Measurements from ENCODE around the gene SMIM43. TPM values are rescaled to one million over a fixed set of nuclear protein-coding genes. Genes with fewer than 3 reads are reported as not detected.

Gene SMIM43
- total and polyA plus RNA-seq, 2 donors (not counting 1 experiment from before 2014, with no cell fraction given) = 0.83 to 2.5 TPM

DNA sequence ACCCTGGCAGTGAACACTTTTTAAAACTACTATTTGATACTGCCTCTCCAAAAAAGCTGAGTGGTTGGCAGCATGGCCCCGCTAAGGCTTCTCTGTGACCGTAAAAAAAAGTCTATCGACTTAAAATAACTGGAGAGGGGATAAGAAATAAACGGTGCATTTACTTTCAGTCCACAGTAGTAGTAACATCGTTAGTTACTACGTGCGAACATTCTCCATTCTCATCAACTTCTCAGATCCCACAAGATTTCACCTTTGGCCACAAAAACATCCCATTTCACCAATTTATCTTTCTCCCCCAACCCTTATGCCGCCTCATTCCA is 35.6 kb upstream of the SMIM43 start:
- no peaks in the 10 kb centered on the region for H3K27me3 ChIP-seq (ENCODE audit: control insufficient read depth, insufficient read depth, low read length)
- peak overlapping the region; percentile 81 for H2AFZ ChIP-seq (ENCODE audit: low read length)
- H3K4me2 ChIP-seq (ENCODE audit: extremely low read depth, insufficient read depth, low read length) = peak overlapping the region; percentile 73
- no peak for DNase-seq (ENCODE audit: low read depth in 2 of 2)
- H3K79me2 ChIP-seq (ENCODE audit: control insufficient read depth, insufficient read depth, low read length) = peaks cover 19% of the 10 kb centered on the region
- H3K9me3 ChIP-seq (ENCODE audit: control insufficient read depth, insufficient read depth, low read depth, low read length) = no peaks in the 10 kb centered on the region
- H3K27ac ChIP-seq (ENCODE audit: insufficient read depth, low read length) = peak overlapping the region; percentile 87
- H4K20me1 ChIP-seq (ENCODE audit: control insufficient read depth, extremely low read depth, insufficient read depth, low read length) = no peaks in the 10 kb centered on the region
- peak overlapping the region; percentile 78 for H3K9ac ChIP-seq (ENCODE audit: insufficient read depth, low read length)
- H3K36me3 ChIP-seq (ENCODE audit: control insufficient read depth, insufficient read depth, low read length) = no peaks in the 10 kb centered on the region
- TF ChIP-seq, protein P1, sequence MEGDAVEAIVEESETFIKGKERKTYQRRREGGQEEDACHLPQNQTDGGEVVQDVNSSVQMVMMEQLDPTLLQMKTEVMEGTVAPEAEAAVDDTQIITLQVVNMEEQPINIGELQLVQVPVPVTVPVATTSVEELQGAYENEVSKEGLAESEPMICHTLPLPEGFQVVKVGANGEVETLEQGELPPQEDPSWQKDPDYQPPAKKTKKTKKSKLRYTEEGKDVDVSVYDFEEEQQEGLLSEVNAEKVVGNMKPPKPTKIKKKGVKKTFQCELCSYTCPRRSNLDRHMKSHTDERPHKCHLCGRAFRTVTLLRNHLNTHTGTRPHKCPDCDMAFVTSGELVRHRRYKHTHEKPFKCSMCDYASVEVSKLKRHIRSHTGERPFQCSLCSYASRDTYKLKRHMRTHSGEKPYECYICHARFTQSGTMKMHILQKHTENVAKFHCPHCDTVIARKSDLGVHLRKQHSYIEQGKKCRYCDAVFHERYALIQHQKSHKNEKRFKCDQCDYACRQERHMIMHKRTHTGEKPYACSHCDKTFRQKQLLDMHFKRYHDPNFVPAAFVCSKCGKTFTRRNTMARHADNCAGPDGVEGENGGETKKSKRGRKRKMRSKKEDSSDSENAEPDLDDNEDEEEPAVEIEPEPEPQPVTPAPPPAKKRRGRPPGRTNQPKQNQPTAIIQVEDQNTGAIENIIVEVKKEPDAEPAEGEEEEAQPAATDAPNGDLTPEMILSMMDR (conservative IDR thresholded peaks at IDR 0.05 in 1 of 2, IDR thresholded peaks at IDR 0.05 in 1 of 2; ENCODE audit: low read depth in 1 of 2, low read length in 2 of 2) = no peak
- TF ChIP-seq EZH2 (IDR thresholded peaks at IDR 0.05; ENCODE audit: low read length, missing control alignments) = no peak
- peaks cover 7% of the 10 kb centered on the region for H3K4me1 ChIP-seq (ENCODE audit: control insufficient read depth, extremely low read depth, insufficient read depth, low read length)
- peak overlapping the region; percentile 18 to 97 (median 91) for H3K4me3 ChIP-seq (replicated peaks in 1 of 4; ENCODE audit: control extremely low read depth in 1 of 4, insufficient read depth in 1 of 4, low read depth in 3 of 4, low read length in 4 of 4)

DNA sequence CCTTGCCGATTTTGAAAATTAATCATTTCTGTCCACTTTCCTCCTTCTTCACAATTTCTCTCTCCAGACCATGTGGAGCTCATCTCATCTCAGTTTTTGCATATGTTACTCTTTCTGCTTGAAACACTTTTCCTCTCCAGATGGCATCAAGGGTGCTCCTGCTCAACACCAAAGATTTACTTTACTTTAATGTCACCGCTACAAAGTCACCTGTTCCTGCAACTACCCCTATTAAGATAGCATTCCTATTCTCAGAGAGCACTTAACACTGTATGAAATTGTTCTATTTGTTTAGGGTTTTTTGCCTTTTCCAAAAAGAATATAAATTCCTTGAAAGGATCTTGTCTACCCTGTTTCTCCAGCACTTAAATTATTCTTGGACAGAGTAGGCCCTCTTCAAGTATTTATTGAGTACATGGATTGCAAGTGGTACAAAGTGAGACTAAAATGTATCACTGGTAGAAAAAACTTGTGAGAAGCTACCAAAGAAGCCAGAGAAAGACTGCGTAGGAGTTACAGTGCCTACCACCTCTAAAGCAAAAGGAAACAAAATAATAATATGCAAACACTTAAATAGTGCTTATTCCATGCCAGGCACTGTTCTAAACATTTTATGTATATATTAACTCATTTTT is 35.0 kb upstream of the SMIM43 start:
- Histone ChIP-seq H3K9me3 (ENCODE audit: control insufficient read depth, insufficient read depth, low read depth, low read length) (no peaks in the 10 kb centered on the region), H3K4me2 (ENCODE audit: extremely low read depth, insufficient read depth, low read length) (no peak overlapping the region), H3K4me3 (replicated peaks in 1 of 4; ENCODE audit: control extremely low read depth in 1 of 4, insufficient read depth in 1 of 4, low read depth in 3 of 4, low read length in 4 of 4) (no peak overlapping the region), H3K27ac (ENCODE audit: insufficient read depth, low read length) (no peak overlapping the region), H3K36me3 (ENCODE audit: control insufficient read depth, insufficient read depth, low read length) (no peaks in the 10 kb centered on the region), H3K79me2 (ENCODE audit: control insufficient read depth, insufficient read depth, low read length) (peaks cover 19% of the 10 kb centered on the region), H2AFZ (ENCODE audit: low read length) (peak overlapping the region; percentile 58), H3K27me3 (ENCODE audit: control insufficient read depth, insufficient read depth, low read length) (no peaks in the 10 kb centered on the region), H3K9ac (ENCODE audit: insufficient read depth, low read length) (no peak overlapping the region), H4K20me1 (ENCODE audit: control insufficient read depth, extremely low read depth, insufficient read depth, low read length) (no peaks in the 10 kb centered on the region), H3K4me1 (ENCODE audit: control insufficient read depth, extremely low read depth, insufficient read depth, low read length) (peaks cover 7% of the 10 kb centered on the region)
- DNase-seq (ENCODE audit: low read depth in 2 of 2) = no peak
- TF ChIP-seq, protein P1 (conservative IDR thresholded peaks at IDR 0.05 in 1 of 2, IDR thresholded peaks at IDR 0.05 in 1 of 2; ENCODE audit: low read depth in 1 of 2, low read length in 2 of 2) = no peak
- TF ChIP-seq EZH2 (IDR thresholded peaks at IDR 0.05; ENCODE audit: low read length, missing control alignments) = no peak

DNA sequence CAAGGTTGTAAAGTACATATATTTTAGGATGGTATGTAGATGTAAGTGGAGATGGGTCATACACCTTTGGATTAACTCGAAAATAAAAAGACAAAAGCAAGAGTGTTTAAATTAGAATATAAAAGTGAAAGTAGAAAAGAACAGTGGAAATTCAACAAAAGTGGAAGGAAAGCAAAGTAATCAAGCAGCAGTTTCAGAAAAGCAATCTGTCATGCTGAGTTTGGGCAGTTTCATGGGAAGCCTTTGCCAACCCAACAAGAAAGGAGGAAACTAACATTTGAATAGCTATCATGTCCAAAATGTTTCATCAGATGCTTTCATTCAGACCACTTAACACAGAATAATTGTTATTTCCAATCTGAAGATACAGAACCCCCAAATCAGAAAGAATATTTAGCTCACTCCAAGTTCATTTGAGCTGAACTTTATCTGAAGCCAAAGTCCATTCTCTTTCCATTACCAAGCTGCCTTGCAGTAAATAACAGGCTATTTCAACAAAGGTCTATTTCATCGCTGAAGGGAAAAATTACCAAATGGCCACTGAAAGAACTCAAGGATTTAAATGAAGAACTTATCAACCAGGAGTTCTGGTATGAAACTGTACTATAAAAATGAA is 34.4 kb upstream of the SMIM43 start:
- Histone ChIP-seq H4K20me1 (ENCODE audit: control insufficient read depth, extremely low read depth, insufficient read depth, low read length) (no peaks in the 10 kb centered on the region), H3K9ac (ENCODE audit: insufficient read depth, low read length) (no peak overlapping the region), H3K27ac (ENCODE audit: insufficient read depth, low read length) (no peak overlapping the region), H3K4me3 (replicated peaks in 1 of 4; ENCODE audit: control extremely low read depth in 1 of 4, insufficient read depth in 1 of 4, low read depth in 3 of 4, low read length in 4 of 4) (no peak overlapping the region), H3K4me2 (ENCODE audit: extremely low read depth, insufficient read depth, low read length) (peak overlapping the region; percentile 40), H3K9me3 (ENCODE audit: control insufficient read depth, insufficient read depth, low read depth, low read length) (no peaks in the 10 kb centered on the region), H3K36me3 (ENCODE audit: control insufficient read depth, insufficient read depth, low read length) (no peaks in the 10 kb centered on the region), H3K79me2 (ENCODE audit: control insufficient read depth, insufficient read depth, low read length) (peaks cover 19% of the 10 kb centered on the region), H3K4me1 (ENCODE audit: control insufficient read depth, extremely low read depth, insufficient read depth, low read length) (peaks cover 7% of the 10 kb centered on the region), H2AFZ (ENCODE audit: low read length) (peak overlapping the region; percentile 58), H3K27me3 (ENCODE audit: control insufficient read depth, insufficient read depth, low read length) (no peaks in the 10 kb centered on the region)
- no peak for DNase-seq (ENCODE audit: low read depth in 2 of 2)
- no peak for TF ChIP-seq EZH2 (IDR thresholded peaks at IDR 0.05; ENCODE audit: low read length, missing control alignments)

All from fibroblast of lung (primary cell).